ENCODE measurements around the gene DGKH. TPM values are rescaled to one million over a fixed set of nuclear protein-coding genes. Genes with fewer than 3 reads are reported as not detected.

The DGKH gene
- total and polyA plus RNA-seq, 9 of the 15 experiments (the other 6 are each of a cell fraction or from before 2014, with no cell fraction given), result 0.38 to 4.4 (median 3.1) TPM

GRCh38 chr13:42259515-42259914 lies 211.1 kb downstream of the DGKH start (continued):
- TF ChIP-seq MAZ (CRISPR knock-in tag; conservative IDR thresholded peaks at IDR 0.05 in 1 of 2, IDR thresholded peaks at IDR 0.05 in 1 of 2) (no peak; a peak in 1 of 4 replicates), ZNF444 (CRISPR knock-in tag; IDR thresholded peaks at IDR 0.05) (no peak), CBX2 (IDR thresholded peaks at IDR 0.05; ENCODE audit: insufficient read depth, low read length, poor library complexity, severe bottlenecking) (no peak), NFATC3 (IDR thresholded peaks at IDR 0.05) (no peak), ARID2 (IDR thresholded peaks at IDR 0.05) (no peak), NCOA4 (IDR thresholded peaks at IDR 0.05; ENCODE audit: partially characterized antibody) (no peak), ZNF232 (CRISPR knock-in tag; IDR thresholded peaks at IDR 0.05) (no peak), NFXL1 (CRISPR knock-in tag; IDR thresholded peaks at IDR 0.05) (no peak), DPF2 (IDR thresholded peaks at IDR 0.05) (peak; percentile 74; the same call in 1 of the 2 replicates), NR4A1 (CRISPR knock-in tag; IDR thresholded peaks at IDR 0.05) (no peak), NR4A1 (tag; IDR thresholded peaks at IDR 0.05) (no peak)
- TF ChIP-seq, protein P1, sequence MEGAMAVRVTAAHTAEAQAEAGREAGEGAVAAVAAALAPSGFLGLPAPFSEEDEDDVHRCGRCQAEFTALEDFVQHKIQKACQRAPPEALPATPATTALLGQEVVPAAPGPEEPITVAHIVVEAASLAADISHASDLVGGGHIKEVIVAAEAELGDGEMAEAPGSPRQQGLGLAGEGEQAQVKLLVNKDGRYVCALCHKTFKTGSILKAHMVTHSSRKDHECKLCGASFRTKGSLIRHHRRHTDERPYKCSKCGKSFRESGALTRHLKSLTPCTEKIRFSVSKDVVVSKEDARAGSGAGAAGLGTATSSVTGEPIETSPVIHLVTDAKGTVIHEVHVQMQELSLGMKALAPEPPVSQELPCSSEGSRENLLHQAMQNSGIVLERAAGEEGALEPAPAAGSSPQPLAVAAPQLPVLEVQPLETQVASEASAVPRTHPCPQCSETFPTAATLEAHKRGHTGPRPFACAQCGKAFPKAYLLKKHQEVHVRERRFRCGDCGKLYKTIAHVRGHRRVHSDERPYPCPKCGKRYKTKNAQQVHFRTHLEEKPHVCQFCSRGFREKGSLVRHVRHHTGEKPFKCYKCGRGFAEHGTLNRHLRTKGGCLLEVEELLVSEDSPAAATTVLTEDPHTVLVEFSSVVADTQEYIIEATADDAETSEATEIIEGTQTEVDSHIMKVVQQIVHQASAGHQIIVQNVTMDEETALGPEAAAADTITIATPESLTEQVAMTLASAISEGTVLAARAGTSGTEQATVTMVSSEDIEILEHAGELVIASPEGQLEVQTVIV (CRISPR knock-in tag; IDR thresholded peaks at IDR 0.05; ENCODE audit: borderline replicate concordance), result no peak
- TF ChIP-seq, protein P2, sequence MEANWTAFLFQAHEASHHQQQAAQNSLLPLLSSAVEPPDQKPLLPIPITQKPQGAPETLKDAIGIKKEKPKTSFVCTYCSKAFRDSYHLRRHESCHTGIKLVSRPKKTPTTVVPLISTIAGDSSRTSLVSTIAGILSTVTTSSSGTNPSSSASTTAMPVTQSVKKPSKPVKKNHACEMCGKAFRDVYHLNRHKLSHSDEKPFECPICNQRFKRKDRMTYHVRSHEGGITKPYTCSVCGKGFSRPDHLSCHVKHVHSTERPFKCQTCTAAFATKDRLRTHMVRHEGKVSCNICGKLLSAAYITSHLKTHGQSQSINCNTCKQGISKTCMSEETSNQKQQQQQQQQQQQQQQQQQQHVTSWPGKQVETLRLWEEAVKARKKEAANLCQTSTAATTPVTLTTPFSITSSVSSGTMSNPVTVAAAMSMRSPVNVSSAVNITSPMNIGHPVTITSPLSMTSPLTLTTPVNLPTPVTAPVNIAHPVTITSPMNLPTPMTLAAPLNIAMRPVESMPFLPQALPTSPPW (CRISPR knock-in tag; IDR thresholded peaks at IDR 0.05), result no peak
- TF ChIP-seq, protein P3, sequence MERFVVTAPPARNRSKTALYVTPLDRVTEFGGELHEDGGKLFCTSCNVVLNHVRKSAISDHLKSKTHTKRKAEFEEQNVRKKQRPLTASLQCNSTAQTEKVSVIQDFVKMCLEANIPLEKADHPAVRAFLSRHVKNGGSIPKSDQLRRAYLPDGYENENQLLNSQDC (CRISPR knock-in tag; IDR thresholded peaks at IDR 0.05), result no peak
- TF ChIP-seq, protein P4, sequence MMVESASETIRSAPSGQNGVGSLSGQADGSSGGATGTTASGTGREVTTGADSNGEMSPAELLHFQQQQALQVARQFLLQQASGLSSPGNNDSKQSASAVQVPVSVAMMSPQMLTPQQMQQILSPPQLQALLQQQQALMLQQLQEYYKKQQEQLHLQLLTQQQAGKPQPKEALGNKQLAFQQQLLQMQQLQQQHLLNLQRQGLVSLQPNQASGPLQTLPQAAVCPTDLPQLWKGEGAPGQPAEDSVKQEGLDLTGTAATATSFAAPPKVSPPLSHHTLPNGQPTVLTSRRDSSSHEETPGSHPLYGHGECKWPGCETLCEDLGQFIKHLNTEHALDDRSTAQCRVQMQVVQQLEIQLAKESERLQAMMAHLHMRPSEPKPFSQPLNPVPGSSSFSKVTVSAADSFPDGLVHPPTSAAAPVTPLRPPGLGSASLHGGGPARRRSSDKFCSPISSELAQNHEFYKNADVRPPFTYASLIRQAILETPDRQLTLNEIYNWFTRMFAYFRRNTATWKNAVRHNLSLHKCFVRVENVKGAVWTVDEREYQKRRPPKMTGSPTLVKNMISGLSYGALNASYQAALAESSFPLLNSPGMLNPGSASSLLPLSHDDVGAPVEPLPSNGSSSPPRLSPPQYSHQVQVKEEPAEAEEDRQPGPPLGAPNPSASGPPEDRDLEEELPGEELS (CRISPR knock-in tag; IDR thresholded peaks at IDR 0.05; ENCODE audit: borderline replicate concordance), result no peak

Measured in K562 (cell line).